IgD-negative memory B cell (primary cell): ENCODE results near the gene ACSL5. TPM values are rescaled to one million over a fixed set of nuclear protein-coding genes. Genes with fewer than 3 reads are reported as not detected.

Experiments
- H3K27ac Mint-ChIP-seq, 3 donors: one replicate each; pipeline ENCODE4 v1.8.0; 2020 to 2022; ENCODE audit warnings: mild to moderate bottlenecking in 3 of 3, mixed read lengths in 3 of 3, moderate library complexity in 1 of 3
- H3K27me3 Mint-ChIP-seq: one replicate; pipeline ENCODE4 v1.8.0; 2021; ENCODE audit warnings: mixed read lengths
- H3K36me3 Mint-ChIP-seq: one replicate; pipeline ENCODE4 v1.8.0; 2020; ENCODE audit warnings: mild to moderate bottlenecking, mixed read lengths
- H3K4me1 Mint-ChIP-seq, 3 donors: one replicate each; pipeline ENCODE4 v1.8.0; 2020 to 2022; ENCODE audit warnings: mixed read lengths in 3 of 3, mild to moderate bottlenecking in 1 of 3
- H3K4me3 Mint-ChIP-seq, 4 donors: one replicate each; pipeline ENCODE4 v1.8.0; 2020 to 2022; ENCODE audit warnings: mild to moderate bottlenecking in 4 of 4, mixed read lengths in 4 of 4, moderate library complexity in 3 of 4
- H3K9me3 Mint-ChIP-seq, 3 donors: one replicate each; pipeline ENCODE4 v1.8.0; 2020 to 2021; ENCODE audit warnings: mixed read lengths in 3 of 3, mild to moderate bottlenecking in 1 of 3
- polyA plus RNA-seq: library from polyadenylated mRNA; unstranded; fragments of 300-500 nt; fragmentation: Illumina TruSeq; gene quantifications from one replicate; pipeline ENCODE4 v1.2.3, GENCODE V29; 2021

Gene ACSL5
- 52.3 TPM for polyA plus RNA-seq

- Mint-ChIP-seq H3K4me1 (peaks cover 22 to 40% (median 31%) of the 10 kb centered on the region in 3 donors), H3K36me3 (peaks cover 2% of the 10 kb centered on the region), H3K4me3 (peak within 1 kb of the TSS; percentile 94 to 100 (median 100)), H3K9me3 (no peaks in the 10 kb centered on the region), H3K27me3 (no peaks in the 10 kb centered on the region), H3K27ac (peak within 1 kb of the TSS; percentile 81 to 100 (median 99))
Measured at GRCh38 chr10:112373912-112374338, at the start of gene ACSL5. TSS of gene ACSL5 (plus strand) at chr10:112374116. CDS start at chr10:112394947, 20,831 bp downstream.

- Mint-ChIP-seq H3K4me1 (no peaks in the 10 kb centered on the region), H3K36me3 (no peaks in the 10 kb centered on the region), H3K4me3 (no peak overlapping the region), H3K27me3 (peaks cover 11% of the 10 kb centered on the region), H3K27ac (no peak overlapping the region), H3K9me3 (peaks cover 0 to 4% (median 0%) of the 10 kb centered on the region in 3 donors)
Measured at GRCh38 chr10:112327678-112328077, 46.2 kb upstream of the ACSL5 start.

- Mint-ChIP-seq H3K9me3 (peaks cover 0 to 4% (median 0%) of the 10 kb centered on the region in 3 donors), H3K4me3 (no peak overlapping the region), H3K36me3 (no peaks in the 10 kb centered on the region), H3K4me1 (peaks cover 0 to 2% (median 0%) of the 10 kb centered on the region in 3 donors), H3K27me3 (peaks cover 11% of the 10 kb centered on the region), H3K27ac (no peak overlapping the region)
Measured at GRCh38 chr10:112330162-112330561, 43.8 kb upstream of the ACSL5 start.

- no peak overlapping the region for H3K27ac Mint-ChIP-seq
- H3K4me3 Mint-ChIP-seq = no peak overlapping the region
- H3K9me3 Mint-ChIP-seq = peaks cover 0 to 2% (median 0%) of the 10 kb centered on the region in 3 donors
- H3K36me3 Mint-ChIP-seq = no peaks in the 10 kb centered on the region
- peaks cover 0 to 2% (median 2%) of the 10 kb centered on the region in 3 donors for H3K4me1 Mint-ChIP-seq
- peaks cover 11% of the 10 kb centered on the region for H3K27me3 Mint-ChIP-seq
Measured at GRCh38 chr10:112330607-112331160, 43.2 kb upstream of the ACSL5 start.

- Mint-ChIP-seq H3K27me3 (peaks cover 6% of the 10 kb centered on the region), H3K4me3 (no peak overlapping the region), H3K27ac (no peak overlapping the region), H3K4me1 (peaks cover 0 to 5% (median 2%) of the 10 kb centered on the region in 3 donors), H3K36me3 (no peaks in the 10 kb centered on the region), H3K9me3 (peaks cover 0 to 2% (median 0%) of the 10 kb centered on the region in 3 donors)
Measured at GRCh38 chr10:112332022-112332421, 41.9 kb upstream of the ACSL5 start.

- Mint-ChIP-seq H3K36me3 (no peaks in the 10 kb centered on the region), H3K27me3 (peaks cover 6% of the 10 kb centered on the region), H3K27ac (no peak overlapping the region), H3K4me3 (no peak overlapping the region), H3K9me3 (peaks cover 0 to 2% (median 0%) of the 10 kb centered on the region in 3 donors), H3K4me1 (peaks cover 0 to 5% (median 2%) of the 10 kb centered on the region in 3 donors)
Measured at GRCh38 chr10:112332509-112333228, 41.2 kb upstream of the ACSL5 start.

- Mint-ChIP-seq H3K4me1 (peaks cover 0 to 5% (median 2%) of the 10 kb centered on the region in 3 donors), H3K27ac (no peak overlapping the region), H3K4me3 (no peak overlapping the region), H3K27me3 (peaks cover 6% of the 10 kb centered on the region), H3K9me3 (peaks cover 0 to 2% (median 0%) of the 10 kb centered on the region in 3 donors), H3K36me3 (no peaks in the 10 kb centered on the region)
Measured at GRCh38 chr10:112333452-112333851, 40.5 kb upstream of the ACSL5 start.

- H3K27ac Mint-ChIP-seq = no peak overlapping the region
- H3K9me3 Mint-ChIP-seq = no peaks in the 10 kb centered on the region
- no peak overlapping the region for H3K4me3 Mint-ChIP-seq
- no peaks in the 10 kb centered on the region for H3K36me3 Mint-ChIP-seq
- peaks cover 3% of the 10 kb centered on the region for H3K27me3 Mint-ChIP-seq
- peaks cover 0 to 9% (median 2%) of the 10 kb centered on the region in 3 donors for H3K4me1 Mint-ChIP-seq
Measured at GRCh38 chr10:112335111-112335867, 38.6 kb upstream of the ACSL5 start.

GRCh38 chr10:112335868-112336265, 38.0 kb upstream of the ACSL5 start:
- no peak overlapping the region for H3K27ac Mint-ChIP-seq
- H3K4me3 Mint-ChIP-seq = no peak overlapping the region
- peaks cover 0 to 9% (median 2%) of the 10 kb centered on the region in 3 donors for H3K4me1 Mint-ChIP-seq
- no peaks in the 10 kb centered on the region for H3K9me3 Mint-ChIP-seq
- no peaks in the 10 kb centered on the region for H3K27me3 Mint-ChIP-seq
- no peaks in the 10 kb centered on the region for H3K36me3 Mint-ChIP-seq

- Mint-ChIP-seq H3K4me3 (no peak overlapping the region), H3K9me3 (no peaks in the 10 kb centered on the region), H3K4me1 (peaks cover 0 to 9% (median 2%) of the 10 kb centered on the region in 3 donors), H3K27me3 (no peaks in the 10 kb centered on the region), H3K36me3 (no peaks in the 10 kb centered on the region), H3K27ac (no peak overlapping the region)
Measured at GRCh38 chr10:112336556-112337201, 37.2 kb upstream of the ACSL5 start.

- Mint-ChIP-seq H3K9me3 (no peaks in the 10 kb centered on the region), H3K4me1 (peaks cover 0 to 9% (median 2%) of the 10 kb centered on the region in 3 donors), H3K36me3 (no peaks in the 10 kb centered on the region), H3K27me3 (no peaks in the 10 kb centered on the region), H3K4me3 (no peak overlapping the region), H3K27ac (no peak overlapping the region)
Measured at GRCh38 chr10:112338957-112339356, 35.0 kb upstream of the ACSL5 start.

- Mint-ChIP-seq H3K36me3 (no peaks in the 10 kb centered on the region), H3K4me3 (no peak overlapping the region), H3K27me3 (peaks cover 2% of the 10 kb centered on the region), H3K9me3 (no peaks in the 10 kb centered on the region), H3K4me1 (peaks cover 0 to 8% (median 0%) of the 10 kb centered on the region in 3 donors), H3K27ac (no peak overlapping the region)
Measured at GRCh38 chr10:112340601-112341000, 33.3 kb upstream of the ACSL5 start.

GRCh38 chr10:112343056-112343806, 30.7 kb upstream of the ACSL5 start:
- H3K4me3 Mint-ChIP-seq = no peak overlapping the region
- H3K36me3 Mint-ChIP-seq = no peaks in the 10 kb centered on the region
- H3K27me3 Mint-ChIP-seq = peaks cover 2% of the 10 kb centered on the region
- H3K9me3 Mint-ChIP-seq = no peaks in the 10 kb centered on the region
- no peak overlapping the region for H3K27ac Mint-ChIP-seq
- H3K4me1 Mint-ChIP-seq = peaks cover 0 to 4% (median 0%) of the 10 kb centered on the region in 3 donors

GRCh38 chr10:112344261-112344660, 29.7 kb upstream of the ACSL5 start:
- no peak overlapping the region for H3K27ac Mint-ChIP-seq
- H3K36me3 Mint-ChIP-seq = no peaks in the 10 kb centered on the region
- no peaks in the 10 kb centered on the region for H3K9me3 Mint-ChIP-seq
- peaks cover 0 to 2% (median 0%) of the 10 kb centered on the region in 3 donors for H3K4me1 Mint-ChIP-seq
- peaks cover 2% of the 10 kb centered on the region for H3K27me3 Mint-ChIP-seq
- no peak overlapping the region for H3K4me3 Mint-ChIP-seq
